DMS114 treated with DMSO at 0.1 percent for 48 hours (cell line): ENCODE measurements around the gene DMBX1.

Experiments used
- DNase-seq: peaks from one replicate; lab custom pipeline; 2025; ENCODE audit not compliant: unreplicated experiment; lab: John Stamatoyannopoulos, UW

Gene DMBX1

DNA sequence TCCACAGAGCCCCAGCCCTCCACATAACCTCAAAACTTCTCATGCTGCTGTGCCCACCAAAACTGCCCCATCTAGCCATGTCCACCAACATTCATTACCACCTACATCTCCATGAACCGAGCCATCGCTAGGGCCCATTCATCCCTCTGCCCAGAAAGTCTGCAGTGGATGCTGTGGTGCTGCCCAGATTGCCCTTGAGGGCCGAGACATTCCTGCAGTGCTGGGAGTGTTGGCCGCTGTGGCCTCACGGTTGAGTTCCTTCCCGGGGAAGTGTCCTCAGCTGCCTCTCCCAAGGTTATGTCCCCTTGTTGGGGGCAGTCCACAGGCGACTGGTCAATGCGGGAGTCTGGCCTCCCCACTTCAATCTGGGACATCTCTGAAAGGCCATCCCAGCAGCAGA is 30.3 kb upstream of the DMBX1 start:
- no peak for DNase-seq

DNA sequence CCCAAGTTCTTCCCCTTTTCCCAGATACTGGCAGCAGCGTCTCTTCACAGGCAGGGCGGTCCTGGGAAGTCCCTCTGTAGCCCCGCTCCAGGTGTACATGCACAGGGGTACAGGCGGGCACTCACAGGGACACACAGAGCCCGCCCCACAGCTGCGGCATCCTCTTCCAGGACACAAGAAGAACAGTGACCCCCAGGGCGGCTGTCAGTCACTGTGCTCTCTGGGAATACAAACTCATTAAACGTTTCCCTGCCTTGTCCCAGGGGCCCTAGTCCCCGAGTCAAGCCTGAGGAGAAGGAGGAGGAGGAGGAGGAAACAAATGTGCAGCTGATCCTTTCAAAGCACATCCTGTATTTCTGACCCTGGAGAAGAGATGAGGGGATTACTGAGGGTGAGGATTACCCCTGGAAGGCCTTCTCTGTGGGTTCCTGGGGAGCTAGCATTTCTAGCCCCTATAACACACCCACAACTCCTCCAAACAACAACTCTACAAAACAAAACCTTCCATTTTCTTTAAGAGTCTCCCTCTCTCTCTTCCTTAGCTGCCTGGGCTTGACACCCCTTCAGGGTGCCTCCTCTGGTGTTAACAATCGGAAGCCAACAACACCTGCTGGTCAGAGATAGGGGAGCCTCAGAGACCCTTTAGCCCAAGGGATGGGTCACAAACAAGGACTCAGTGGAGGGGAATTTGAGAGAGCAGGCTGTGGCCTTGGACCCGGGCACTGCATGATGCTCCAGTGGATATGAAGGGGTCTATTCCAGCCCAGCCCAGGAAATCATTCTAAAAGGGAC is 28.4 kb upstream of the DMBX1 start:
- no peak for DNase-seq

DNA sequence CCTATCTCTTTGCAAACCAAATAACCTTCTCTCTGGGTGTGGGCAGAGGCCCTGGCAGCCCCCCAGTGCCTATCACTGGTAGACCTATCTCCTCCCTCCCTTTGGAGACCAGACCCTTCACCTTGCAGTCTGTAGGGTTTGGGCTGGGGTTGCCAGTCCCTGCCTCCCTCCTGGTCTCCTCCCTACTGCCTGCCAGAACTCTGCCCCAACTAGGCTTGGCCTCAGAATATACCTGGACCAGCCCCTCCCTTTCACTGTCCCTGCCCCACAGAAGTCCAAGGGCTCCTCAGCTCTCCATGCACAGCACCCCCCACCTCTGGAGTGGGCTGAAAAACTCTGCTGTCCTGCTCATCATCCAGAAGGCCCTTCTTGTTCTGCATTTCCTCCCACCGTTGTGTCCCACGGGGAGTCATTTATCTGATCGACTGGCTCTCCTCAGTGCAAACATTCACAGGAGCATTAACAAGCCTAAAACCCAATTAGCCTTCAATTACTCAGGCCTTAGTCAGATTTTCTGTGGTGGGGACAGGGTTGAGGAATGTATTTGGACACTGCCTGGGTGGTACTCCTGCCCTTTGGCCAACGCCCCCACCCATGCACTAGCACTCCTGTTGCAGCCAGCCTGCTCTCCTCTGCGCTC is 27.7 kb upstream of the DMBX1 start:
- no peak for DNase-seq

DNA sequence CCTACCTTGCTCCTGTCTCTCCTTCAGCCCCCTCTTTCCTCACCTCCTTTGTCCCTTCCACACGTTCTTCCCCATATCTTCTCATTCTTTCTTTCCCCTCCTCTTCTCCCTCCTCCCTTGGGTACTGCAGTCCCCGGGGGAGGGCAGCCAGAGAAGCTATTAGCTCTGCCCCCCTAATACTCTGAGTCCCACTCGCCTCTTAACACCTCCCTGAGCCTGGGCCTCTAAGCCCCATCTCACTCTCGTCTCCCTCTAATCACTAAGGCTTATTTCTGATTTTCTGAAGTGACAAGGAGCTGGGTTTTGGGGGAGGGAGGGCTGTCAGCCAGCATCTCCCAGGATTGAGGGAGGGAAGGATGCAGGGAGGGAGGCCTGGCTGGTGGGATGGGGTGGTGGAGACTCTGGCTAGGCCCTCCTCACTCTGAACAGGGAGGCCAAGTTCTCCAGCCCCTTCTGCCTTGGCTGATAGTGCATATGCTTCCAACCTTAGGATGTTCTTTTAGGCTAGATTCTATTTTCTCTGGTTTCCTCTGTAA is 25.6 kb upstream of the DMBX1 start:
- no peak for DNase-seq

DNA sequence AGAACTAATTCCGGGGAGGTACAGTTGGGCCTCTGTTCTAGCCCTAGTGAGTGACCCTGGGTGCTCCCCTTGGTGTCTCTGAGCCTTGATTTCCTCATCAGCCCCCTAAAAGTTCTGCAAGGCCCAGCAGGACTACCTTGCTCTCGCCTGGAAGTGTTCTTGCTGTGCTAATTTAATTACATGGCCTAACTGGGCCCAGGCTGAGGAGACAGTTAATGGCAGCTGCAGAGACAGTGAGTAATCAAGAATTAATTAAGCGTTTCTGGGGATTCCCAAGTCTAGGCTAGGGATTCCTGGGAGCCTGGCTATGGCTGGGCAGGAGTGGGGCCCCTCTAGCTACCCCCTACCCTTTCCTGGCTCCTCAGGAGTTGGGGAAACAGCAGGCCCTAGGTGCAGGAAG is 24.7 kb upstream of the DMBX1 start:
- no peak for DNase-seq

DNA sequence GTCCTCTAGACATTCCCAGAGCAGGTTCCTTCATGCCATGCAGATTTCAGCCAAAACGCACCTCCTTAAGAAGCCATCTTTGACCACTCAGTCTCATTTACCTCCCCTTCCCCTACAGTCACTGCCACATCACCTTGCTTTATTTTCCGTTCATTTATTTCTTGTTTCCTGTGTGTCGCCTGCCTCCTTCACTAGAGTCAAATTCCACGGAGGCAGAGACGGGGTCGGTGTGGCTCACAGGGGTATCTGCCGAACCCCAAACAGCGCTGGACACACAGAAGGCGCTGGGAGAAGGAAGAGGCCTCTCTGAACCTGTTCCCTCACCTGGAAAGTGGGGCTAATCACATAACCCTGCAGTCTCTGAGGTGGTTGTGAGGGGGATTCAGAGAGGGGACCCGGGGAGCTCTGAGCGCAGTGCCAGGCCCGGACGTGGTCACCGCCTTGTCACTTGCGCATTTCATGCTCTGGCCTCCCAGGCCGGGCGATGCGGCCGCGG is 23.6 kb upstream of the DMBX1 start:
- DNase-seq = no peak

DNA sequence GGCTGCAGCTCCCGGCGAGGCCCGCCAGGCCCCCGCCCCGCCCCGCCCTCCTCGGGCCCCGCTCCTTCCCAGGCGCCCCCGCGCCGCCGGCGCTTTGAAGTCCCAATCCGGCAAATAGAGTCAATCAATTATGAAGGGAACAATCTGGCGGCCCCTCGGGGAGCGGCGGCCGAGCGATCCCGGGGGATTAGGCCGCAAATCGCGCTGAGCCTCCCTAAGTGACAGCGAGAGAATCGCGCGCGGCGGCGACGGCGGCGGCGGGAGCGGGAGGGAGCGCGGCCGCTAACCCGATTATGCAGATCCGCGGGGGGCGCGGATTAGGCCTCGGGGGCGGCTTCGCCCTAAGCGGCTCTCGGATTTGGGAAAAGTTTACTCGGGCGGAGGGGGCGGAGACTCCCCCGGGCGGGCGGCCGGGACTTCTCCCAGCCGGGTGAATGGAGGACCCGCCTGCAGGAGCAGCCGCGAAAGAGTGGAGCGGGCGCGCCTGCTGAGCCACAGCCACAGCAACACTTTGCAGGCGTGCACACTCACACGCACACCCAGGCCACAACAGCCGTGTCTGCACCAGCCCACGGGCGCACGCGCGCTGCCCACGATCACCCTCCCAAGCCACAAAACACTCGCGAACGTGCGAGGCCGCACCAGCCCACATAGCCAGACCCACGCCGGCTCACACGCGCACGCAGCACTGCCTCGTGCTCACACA is 23.0 kb upstream of the DMBX1 start:
- DNase-seq = no peak

DNA sequence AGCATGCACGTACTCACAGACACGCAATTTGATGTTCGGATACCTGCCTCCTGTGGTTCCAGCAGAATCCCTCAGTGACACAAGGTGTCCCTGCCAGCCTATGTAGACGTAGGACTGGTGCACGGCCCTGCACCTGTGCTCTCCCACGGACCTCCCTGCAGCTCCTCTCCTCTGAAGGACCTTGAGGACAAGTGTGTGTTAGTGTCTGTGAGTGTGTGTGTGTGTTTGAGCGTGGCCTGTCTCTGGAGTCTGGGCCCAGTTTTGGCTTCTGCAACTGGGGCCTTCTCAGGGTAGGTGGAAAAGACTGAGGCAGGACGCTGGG is 22.5 kb upstream of the DMBX1 start:
- DNase-seq = no peak

DNA sequence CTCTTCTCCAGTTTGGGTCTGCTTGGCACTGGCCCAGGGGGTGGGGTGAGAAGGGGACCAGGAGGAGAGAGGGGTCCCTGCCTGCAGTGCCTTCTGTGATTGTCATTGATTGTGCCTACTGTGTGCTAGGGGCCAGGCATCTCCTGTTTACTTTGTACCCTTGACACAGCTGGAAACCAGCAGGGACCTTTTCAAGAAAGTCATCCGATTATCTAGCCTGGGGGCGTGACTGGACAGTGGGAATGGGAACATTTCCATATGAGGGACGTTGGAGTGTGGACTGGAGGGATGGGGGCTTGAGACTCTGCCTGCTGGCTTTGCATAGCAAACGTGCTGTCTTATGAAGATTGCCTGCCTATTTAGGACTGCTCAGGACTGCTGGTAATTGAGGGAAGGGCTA is 19.8 kb upstream of the DMBX1 start:
- no peak for DNase-seq

DNA sequence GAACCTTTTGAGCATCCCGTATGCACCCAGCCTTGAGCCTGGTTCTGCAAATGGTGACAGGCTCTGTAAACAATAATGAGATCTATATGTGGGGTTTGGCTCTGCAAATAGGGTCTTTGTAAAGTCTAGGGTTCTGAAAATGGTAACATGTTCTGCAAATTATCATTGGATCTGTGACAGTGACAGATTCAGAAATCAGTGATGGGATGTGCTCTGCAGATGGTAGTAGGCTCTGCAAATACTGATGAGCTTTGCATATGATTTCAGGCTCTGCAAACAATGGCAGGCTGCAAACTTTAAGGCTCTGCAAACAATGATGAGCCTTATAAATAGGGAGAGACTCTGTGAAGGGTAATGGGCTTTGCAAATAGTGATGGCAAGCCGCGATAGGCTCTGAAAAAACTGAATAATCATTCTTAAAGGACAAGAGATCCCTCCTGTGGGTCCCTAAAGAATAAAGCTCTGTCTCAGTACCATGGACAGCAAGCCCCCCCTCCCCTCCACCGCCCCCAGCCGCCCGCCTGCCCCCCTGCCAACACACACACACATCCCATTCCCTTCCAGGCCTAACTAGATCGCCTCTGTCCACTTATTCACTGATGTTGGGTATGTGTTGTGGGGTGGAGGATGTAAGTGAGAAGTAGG is 17.7 kb upstream of the DMBX1 start:
- no peak for DNase-seq

DNA sequence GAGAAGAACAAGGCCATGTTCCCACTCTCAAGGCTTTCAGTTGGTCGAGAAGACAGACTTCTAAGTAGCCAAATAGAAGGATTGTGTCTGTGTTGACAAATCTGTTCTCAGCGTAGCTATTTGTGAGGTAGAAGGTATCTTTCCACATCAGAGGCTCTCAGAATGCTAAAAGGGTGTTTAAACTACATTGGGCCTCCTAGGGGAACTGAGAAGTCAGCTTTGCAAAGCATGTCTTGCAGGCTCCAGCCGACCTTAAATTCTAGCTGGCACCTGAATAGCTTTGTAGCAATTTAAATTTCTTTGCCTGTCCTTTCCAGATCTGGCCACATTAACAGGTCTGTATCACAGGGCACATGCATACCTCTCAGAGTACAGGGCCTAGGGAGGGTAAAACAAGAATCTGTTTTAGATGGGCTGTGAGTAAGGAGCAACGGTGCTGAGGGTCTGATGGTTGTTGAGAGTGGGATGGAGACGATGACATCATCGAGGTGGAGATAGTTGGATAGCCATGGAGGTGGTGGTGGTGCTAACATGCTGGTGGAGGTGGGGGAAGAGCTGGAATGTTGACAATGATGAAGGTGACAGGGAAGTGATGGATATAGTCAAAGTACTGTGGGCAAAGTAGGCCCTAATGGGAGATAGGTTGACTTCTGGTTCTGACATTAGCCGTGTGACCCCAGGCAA is 17.0 kb upstream of the DMBX1 start:
- DNase-seq = no peak

DNA sequence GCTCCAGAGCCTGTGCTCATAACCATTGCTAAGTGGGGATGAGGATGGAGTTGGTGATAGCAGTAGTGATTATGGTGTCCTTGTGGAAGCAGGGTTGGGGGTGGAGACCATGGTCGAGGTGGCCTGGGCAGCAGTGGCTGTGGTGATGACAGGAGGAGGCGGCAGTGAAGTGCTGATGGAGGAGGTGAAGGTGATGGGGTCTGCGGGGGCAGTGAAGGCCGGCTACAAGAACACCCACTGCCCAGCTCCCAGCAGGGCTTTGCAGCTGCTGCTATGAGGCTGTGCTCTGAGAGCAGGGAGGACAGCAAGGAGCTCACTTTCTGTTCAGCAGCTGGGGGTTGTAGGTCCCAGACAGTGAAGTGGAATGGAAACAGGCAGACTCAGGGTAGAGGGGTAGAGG is 15.6 kb upstream of the DMBX1 start:
- no peak for DNase-seq

DNA sequence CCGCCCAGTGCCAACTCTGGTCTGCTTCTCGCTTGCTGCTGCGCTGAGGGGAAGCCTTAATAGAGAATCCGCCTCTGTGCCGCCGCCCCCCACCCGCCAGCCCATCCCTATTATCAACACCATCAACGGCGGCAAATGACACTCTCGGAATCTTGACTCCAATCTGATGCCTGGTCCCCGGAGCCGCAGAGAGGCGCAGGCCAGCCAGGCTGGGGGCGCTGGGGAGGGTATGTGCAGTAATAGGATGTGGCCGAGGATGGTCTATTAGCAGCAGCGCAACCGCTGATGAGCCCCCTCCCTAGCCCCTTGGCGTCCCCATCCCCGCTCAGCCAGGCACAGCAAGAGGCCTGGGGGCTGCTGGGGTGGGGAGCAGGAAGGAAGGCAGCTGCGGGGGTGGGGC is 15.1 kb upstream of the DMBX1 start:
- no peak for DNase-seq

DNA sequence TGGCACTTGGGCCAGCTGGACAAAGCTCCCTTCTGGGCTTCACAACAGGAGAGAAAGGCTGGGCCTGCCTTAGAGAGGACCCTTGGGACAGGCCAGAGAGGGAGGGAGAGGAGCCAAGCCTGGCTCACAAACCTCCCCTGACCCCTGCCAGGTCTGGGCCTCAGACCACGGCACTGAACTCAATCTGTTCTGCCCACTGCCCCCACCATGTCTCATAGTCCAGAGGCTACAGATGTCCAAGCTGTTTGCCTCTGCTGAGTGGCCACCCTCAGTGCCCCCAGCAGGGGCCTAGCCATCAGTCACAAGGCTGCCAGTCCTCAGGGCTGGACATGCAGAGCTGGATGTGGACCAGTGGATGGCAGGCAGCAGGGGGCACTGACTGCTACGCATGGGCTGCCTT is 13.0 kb upstream of the DMBX1 start:
- no peak for DNase-seq

DNA sequence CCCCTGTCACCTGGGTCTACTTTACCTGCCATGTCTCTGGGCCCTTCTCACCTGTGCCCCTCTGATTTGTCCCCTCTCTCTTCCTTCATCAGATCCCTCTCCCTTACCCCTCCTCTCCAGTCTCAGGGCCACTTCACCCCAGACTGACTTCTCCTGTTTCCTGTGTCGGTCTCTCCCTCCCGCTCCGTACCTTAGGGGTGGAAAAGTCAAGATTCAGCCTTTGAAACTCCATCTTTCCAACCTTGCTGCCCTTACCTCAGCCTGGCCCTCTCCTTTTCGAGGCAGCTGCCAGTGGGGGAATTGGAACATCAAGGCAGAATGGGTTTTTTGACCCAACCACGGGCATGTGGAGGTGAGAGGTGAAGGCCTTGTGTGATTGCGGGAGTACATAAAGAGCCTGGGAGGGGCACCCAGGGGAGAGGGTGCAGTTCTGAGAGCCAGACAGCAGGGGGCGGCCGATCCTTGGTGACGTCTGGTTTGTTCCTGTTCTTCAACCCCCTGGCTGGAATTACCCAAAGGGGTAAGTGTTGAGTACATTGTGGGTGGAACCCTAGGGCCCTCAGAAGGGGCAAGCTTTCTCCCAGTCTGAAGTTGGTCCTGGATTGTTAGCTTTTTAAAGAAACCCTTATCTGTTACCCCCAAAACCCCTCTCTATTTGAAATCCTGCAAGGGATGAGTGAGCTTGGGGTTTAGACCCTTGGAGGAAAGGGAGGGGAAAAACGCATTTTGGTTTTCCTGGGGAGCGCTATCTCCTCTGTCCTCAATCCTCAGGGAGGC is 12.3 kb upstream of the DMBX1 start:
- DNase-seq = peak; percentile 63

DNA sequence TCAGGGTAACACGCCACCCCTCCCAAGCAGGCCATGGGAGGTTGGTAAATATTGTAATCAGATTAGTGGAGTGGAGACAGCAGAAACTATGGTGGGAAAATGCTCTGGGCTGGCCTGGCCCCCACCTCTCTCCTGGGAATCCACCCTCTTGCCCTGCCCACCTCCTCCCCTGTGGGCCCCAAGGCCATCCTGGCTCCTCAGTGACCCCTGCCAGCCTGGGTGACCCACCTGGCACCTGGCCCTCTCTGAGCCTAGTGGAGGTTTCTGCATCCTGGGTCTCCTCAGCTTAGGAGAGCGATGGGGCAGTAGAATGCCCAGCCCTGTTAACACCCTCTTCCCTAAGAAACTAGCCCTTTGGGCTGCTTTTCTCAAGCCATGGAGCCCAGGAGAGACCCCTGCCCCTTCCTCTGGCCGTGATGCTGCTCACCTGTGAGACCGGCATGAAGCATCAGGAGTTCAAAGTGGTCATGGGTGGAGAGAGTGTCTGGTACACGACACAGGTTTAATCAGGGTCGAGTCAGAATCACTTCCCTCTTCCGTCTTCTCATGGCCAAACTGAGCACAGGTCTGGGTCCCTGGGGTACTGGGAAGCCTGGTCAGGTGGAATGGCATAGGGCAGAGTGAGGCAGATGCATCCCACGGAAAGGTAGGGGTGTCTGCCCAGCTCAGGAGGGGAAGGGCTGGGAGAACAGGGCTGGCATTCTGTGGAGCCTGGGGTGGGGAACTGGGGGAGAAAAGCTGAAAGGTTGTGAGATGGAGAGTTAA is 10.7 kb upstream of the DMBX1 start:
- DNase-seq = no peak

DNA sequence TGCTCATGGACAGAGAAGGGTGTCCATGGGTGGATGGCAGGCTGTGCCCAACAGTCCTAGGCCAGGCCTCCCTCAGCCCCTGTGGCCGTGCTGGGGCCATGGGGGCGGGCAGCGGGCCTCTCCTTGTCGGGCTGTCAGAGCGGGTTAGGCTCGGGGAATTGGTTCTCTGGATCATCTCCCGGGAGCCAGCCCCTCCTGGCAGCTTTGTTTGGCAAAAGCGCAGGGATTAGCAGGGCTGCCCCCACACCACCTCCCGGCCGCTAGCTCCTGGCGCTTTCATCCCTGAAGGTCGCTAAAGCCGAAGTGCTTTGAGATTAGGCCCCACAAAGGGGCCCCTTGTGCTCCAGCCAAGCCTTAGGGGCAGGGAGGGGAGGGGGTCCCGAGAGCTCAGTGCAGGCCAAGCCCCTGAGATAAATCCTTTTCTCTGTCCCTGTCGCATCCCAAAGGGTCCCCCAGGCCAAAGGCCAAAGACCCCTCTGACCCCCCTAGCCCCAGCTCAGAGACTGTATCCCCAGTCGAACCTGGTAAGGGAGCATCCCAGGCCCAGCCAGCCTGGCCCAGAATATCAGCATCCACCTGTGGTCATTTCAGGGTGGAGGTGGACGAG is 9.8 kb upstream of the DMBX1 start:
- DNase-seq = no peak

DNA sequence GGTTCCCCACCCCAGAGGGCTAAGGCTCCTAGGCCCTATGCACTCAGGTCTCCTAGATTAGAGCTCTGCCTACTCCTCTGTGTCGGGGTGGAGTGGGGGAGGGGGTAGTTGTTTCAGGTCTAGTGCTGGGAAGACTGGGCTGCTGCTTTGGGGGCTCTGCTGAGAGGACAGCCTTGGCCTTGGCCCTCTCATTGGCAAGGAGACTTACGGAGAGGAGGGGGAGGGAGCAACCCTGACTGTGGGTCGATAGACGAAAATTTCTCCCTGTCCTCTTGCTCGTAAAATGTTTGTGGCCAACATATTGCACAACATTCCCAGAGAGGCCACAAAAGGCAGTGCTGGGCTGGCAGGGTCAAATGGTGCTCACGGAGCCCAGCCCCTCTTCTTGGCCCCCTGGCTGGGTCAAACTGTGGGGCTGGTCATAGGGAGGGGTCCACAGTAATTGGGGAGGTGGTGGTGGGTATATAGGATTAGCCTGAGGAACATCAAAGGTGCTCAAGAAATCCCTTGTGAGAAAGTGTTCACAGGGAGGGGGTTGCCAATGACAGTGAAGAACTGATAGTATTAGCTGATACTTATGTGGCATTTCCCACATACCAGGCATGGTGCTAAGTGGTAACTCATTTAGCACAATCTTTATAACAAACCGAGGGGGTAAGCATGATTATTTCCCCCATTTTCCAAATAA is 8.5 kb upstream of the DMBX1 start:
- DNase-seq = no peak
